NB4 (cell line): ENCODE data around the gene DDAH1.

Source experiments
- DNase-seq: peaks from one replicate; pipeline ENCODE4 v3.0.0; 2010; ENCODE audit warnings: low read depth
- H3K4me3 ChIP-seq: one replicate; pipeline ENCODE4 v1.5.1; 2011; ENCODE audit warnings: mild to moderate bottlenecking, low read depth, low read length, moderate library complexity
- CTCF ChIP-seq: IDR thresholded peaks from one replicate; pipeline ENCODE4 v1.5.1; 2012; ENCODE audit warnings: low read depth, low read length
- MAX ChIP-seq: IDR thresholded peaks from 2 replicates; pipeline ENCODE4 v1.6.1; 2011; ENCODE audit warnings: low read depth, low read length
- MYC ChIP-seq: IDR thresholded peaks from 2 replicates; pipeline ENCODE4 v1.6.1; 2011; ENCODE audit warnings: low read depth, low read length
- POLR2A ChIP-seq: IDR thresholded peaks from 2 replicates; pipeline ENCODE4 v1.6.1; 2011; ENCODE audit warnings: mild to moderate bottlenecking; ENCODE audit not compliant: insufficient read length; ENCODE audit errors: extremely low read depth

DDAH1 gene

GRCh38 chr1:85289207-85289847 is 175.6 kb downstream of the DDAH1 start:
- H3K4me3 ChIP-seq = no peak overlapping the region
- peak; percentile 73 for DNase-seq
- TF ChIP-seq MAX (no peak), MYC (no peak), POLR2A (no peak), CTCF (no peak)

- DNase-seq = no peak
- TF ChIP-seq MAX = no peak
- no peak for TF ChIP-seq MYC
- TF ChIP-seq POLR2A = no peak
- no peak for TF ChIP-seq CTCF
- no peak overlapping the region for H3K4me3 ChIP-seq
Measured at GRCh38 chr1:85284202-85284601, 180.8 kb downstream of the DDAH1 start.

- H3K4me3 ChIP-seq = no peak overlapping the region
- TF ChIP-seq MYC (no peak), POLR2A (no peak), CTCF (no peak)
- no peak for DNase-seq
Measured at GRCh38 chr1:85283475-85284199, 181.3 kb downstream of the DDAH1 start.

- no peak for DNase-seq
- no peak overlapping the region for H3K4me3 ChIP-seq
- TF ChIP-seq POLR2A (no peak), CTCF (no peak), MYC (no peak), MAX (no peak)
Measured at GRCh38 chr1:85282424-85282823, 182.5 kb downstream of the DDAH1 start.

- DNase-seq = no peak
- no peak for TF ChIP-seq MYC
- TF ChIP-seq CTCF = no peak
- H3K4me3 ChIP-seq = no peak overlapping the region
Measured at GRCh38 chr1:85280636-85281035, 184.3 kb downstream of the DDAH1 start.
